ENCODE data around the gene TXLNB.
"Not testable (repeated sequence)": the region's sequence is repeated elsewhere in the genome, so short reads cannot be mapped to it uniquely, and the experiment has no call there.

TXLNB gene

DNA sequence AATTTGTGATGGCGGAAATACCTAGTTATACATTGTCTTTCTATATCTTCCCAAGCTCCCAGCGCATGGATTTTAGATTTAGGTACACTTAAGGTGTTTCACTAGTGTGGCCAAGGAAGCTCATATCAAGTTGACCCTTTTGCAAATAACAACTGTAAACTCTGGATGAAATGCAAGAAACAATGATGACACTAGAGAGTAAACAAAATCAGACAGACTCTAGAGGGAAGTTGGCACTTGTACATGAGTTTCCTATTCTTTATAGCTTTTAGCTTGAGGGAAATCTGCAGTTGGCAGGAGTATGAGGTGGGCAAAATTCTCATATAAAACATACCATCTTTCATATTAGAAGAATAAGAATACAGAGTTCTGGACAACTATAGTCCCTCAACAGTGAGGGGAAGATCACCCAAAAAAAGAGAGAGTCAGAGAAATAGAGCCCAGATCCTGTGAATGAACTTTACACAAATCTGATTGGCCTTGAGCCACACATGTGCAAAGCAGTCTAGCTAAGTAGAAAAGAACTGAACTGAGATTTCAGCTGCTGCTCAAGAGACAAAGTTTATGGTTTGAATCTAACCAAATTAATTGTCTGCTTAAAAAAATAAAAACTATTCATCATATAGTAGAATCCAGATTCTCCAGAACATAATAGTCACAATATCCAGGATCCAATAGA is 26.1 kb downstream of the TXLNB start:
- no peak for DNase-seq

DNA sequence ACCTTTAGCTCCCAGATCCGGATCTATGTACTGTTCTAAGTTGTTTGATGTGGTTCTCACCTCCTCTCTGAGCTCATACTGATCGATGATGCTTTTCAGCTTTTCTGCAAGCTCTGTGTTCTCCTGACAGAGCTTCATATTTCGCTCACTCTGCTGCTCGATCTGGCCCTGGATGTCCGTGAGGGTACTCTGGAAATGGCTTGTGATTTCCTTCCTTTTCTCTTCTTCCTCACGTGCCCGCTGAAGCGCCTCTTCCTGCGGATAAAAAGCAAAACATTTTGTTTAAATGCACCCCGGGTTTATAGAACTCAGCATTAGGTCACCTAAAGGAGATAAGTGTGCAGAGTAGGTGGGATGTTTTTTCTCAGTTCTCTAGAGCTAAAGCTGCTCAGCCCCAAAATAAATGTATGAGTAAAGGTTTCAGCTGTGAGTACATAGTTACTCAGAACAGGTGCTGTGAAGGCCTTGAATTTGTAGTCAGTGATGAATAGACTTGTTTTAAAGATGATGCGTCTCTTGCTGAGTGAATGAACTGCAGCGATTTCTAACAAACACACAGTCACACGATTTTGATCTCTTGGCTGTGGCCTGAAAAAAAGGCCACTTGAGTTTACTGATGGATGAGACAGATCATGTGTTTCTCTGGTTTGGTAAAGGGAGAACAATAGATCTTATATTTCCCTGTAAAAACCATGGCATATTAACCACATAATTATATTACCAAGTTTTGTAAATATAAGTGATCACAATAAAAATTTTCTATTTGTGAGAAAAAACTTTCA is 29.1 kb downstream of the TXLNB start:
- peak; percentile 47 for DNase-seq

DNA sequence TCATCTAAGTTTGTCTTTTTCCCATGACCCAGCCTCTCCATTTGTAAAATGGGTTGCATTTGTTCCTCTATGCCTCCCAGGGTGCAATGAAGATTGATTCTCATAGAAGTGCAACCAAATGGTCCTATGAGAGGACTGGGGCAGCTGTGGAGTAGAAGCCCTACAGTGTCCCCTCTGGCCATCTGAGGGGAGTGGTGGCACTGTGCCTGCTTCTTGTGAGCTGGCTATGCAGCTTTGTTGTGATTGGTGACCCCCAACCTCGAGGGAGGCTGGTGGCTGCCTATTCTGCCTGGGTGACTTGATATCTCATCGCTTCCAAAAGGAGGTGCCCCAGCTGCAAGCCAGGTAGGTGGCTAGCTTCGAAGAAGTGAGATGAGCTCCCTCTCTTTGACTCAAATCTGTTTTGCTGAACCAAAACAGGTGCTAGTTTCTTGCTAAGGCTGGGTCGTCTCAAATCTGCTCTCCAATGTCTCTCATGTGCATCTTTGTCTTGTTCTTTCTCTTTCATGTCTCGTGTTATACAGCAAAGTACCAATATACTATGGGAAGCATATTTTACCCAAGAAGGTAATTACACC is 33.9 kb downstream of the TXLNB start:
- no peak for DNase-seq

DNA sequence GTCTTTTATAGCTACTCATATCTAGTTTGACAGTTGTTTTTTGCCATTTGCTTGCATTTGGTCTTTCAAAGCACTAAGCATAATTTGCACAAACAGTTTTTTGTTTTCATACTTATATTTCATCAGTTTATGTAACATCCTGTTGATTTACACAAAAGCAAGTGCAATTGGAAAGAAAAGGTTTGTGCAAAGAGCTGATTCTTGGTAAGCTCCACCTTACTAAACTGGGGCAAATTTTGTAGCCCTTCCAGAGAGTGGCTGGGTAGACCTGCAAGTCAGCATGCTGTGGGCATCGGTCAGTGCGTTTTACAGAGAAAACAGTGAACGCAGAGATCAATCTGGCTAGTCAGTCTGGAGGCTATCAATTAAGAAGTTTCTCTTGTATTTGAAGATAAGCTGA is 34.5 kb downstream of the TXLNB start:
- DNase-seq: no peak

DNA sequence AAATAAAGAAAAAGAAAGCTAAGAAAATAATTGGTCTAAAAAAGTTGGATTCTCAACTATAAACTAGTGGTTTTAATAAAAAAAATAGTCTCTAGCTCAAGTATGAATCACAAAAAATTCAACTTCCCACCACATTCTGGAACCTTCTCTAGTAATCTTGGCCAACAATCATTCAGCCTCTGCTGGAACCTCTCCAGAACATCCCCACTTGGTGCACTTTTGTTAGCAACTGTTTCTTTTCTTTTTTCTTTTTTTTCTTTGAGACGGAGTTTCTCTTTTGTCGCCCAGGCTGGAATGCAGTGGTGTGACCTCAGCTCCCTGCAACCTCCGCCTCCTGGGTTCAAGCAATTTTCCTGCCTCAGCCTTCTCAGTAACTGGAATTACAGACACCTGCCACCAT is 35.7 kb downstream of the TXLNB start:
- DNase-seq: no peak

DNA sequence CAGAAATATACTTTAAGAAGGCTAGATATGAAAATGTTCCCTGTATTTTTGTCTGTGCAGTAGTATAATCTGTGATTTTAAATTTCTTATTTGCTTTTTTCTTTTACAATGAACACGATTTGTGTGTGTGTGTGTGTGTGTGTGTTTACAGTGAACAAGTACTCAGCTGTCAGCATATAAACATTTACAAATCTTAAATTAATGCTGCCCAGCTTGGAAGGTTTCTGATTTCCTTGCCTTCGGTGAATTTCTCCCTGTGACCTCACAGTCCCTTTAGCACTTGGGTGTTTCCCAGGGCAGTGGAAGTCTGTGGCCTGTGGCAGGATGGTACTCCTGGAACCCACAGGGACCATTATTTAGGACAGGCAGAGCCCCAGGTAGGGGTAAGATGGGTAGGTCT is 37.6 kb downstream of the TXLNB start:
- no peak for DNase-seq

DNA sequence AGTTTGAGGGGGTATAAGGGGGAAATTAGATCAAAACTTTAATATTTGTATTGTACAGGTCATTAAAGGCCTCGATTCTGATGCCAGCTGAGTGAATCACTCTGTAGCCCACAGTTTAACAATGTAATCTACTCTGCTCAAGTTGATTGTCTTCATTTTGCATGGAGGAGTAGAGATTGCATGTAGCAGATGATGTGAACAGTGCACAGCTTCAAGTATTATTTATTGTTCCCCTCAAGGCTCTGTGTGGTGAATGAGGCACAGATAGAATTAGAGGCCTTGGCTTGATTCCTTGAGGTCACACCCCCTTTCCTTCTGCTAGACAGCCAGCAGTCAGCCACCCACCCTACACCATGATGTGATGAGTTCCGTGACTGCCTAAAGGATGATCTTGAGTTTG is 38.1 kb downstream of the TXLNB start:
- no peak for DNase-seq

DNA sequence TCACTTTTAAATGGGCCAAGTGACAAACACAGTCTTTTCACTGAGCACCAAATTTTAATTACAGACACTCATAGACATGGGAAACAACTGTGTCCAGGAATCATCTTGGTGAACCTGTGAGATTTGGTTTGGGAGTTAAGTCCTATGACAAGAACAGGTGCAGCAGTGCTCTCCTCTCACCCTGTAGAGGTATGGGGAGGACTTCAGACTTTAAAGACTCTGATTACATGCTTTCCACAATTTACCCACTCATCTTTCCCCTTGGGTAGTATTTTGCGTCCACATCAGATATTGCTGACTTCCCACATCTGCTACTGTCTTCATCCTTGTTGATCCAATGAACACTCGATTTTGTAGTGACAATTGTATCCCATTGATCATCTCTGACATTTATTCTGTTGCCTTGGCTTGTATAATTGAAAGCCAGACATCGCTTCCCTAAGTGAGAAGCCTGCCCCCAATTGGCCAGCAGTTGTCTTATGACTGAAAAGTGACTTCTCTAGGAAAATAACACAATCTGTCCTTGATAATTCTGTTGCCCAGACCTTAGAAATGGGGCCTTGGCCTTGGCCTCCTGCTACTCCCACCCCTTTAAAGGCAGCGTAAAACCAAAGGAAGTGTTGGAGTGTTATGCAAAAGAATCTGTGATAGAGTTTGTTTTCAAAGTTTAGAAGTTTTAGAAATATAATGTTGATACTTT is 40.0 kb downstream of the TXLNB start:
- DNase-seq: no peak

DNA sequence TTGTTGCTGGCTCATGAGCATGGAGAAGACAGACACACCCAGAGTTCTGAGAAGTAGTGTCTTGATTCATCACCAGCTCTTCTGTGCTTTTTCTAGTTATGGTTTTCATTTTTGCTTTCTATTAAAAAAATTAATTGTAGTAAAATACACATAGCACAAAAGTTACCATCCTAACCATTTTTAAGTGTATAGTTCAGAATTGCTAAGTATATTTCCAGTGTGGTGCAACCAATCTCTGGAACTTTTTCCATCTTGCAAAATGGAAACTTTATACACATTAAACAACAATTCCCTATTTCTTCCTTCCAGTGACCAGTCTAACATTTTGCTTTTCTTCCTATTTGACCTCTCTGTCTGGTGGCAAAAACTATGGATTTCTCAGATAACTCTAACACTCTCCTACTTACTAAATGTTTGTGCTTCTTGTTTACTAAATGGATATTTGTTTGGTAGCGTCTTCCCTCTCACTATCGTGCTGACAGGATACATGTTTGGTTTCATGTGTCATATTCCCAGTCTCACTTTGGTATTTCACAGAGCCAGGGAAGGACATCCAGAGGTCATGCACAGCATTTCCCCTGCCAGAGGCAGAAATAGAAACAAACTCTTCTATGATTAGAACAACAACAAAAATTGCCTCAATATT is 40.6 kb downstream of the TXLNB start:
- DNase-seq: no peak

DNA sequence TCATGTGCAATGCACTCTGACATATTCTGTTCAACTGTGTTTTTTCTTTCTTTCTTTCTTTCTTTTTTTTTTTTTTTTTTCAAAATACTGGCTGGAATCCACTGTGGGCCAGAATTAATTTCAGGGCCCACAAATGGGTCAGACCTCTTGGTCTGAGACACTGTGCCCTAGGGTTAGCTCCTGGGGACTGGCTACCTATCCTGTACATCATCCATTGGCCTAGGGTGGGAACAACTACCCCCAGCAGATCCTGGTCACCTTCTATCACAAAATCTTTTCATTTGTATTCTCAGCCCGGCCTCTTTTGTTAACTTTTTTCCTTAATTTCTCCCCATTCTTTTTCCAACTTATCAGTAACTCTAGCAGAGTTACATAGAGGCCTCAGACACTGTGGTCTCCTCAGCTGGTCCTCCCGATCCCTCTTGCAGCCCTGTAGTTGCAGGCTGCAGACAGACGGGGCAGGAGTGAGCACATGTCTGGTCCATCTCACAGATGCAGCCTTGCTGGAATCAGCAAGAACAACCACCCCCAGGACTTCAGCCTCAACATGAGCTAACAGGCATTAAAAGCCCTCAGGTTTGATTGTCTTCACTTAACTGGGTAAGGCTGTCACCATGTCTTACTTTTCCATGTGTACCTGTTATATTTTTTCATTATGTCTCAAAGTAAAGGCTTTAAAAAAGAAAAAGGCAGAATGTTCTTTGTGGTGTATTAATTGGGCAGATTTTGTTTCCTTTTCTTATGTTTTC is 41.3 kb downstream of the TXLNB start:
- DNase-seq: peak; percentile 70

DNA sequence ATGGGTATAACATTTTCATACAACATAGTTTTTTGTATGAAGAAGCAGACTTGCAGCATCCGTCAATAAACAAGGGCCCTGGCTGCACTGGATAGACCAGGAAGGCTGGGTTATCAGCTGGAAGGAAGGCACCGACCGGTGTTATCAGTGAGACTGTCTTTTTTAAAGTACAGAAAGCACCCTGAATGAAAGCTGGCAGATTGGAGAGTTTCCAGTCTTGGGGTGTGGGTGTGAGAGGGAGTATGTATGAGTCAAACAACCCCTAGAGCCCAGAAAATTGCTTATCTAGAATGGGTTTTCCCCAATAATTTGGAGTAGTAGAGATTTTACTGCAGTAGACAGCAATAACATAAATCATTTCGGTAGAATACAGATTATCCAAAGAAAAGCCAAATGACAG is 42.4 kb downstream of the TXLNB start:
- peak; percentile 36 for DNase-seq

DNA sequence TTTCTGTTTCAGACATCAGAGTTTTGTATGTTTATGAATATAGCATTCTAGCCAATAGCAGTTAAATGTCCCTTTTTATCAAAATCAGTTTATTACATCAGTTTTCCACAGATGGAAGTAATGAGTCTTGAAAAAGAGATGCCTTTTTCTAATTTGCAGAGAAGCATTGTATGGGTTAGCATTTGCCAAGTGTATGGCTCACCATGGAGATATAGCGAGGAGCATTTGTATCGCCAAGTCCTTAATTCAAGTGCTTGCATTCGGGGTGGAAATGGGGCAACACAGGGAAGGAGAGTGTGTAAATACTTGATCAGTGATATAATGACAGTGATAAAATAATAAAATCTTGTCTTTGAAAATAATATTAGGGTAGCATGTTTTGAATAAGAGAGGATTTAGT is 42.9 kb downstream of the TXLNB start:
- no peak for DNase-seq

DNA sequence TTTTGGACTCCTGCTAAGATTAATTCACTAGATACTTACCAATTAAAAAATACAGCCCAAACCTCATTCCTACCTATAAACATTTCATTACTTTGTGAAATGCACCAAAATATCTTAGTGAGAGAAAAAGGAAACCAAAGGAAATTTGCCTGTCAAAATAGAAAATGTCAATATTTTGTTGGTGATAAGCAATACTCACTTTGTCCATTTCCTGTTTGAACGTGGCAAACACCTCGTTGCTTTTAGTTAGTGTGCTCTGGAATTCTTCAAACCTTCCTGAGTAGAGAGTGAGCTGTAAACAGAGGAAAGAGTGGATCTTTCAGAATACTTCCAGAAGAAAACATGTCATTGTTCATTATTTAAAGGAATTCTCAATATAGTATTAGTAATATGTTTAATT is 44.2 kb downstream of the TXLNB start:
- DNase-seq: no peak

DNA sequence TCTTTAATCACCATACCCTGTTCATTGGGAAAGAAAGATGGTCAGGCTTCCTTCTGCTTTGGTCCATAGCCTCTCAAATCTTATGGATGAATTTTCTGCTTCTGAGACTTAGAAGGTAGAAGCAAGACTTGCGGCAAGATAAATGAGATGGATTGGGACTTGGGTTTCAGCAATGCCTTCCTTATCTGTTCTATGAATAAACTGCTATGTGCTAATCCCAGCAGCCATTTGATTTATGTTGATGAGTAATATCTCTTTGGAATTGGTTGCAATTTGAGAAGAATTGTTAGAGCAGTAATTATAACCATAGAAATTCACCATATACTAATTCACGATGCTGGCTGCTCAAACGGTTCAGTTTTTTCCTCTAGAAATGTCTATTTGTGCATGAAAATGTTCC is 48.3 kb downstream of the TXLNB start:
- DNase-seq: no peak

DNA sequence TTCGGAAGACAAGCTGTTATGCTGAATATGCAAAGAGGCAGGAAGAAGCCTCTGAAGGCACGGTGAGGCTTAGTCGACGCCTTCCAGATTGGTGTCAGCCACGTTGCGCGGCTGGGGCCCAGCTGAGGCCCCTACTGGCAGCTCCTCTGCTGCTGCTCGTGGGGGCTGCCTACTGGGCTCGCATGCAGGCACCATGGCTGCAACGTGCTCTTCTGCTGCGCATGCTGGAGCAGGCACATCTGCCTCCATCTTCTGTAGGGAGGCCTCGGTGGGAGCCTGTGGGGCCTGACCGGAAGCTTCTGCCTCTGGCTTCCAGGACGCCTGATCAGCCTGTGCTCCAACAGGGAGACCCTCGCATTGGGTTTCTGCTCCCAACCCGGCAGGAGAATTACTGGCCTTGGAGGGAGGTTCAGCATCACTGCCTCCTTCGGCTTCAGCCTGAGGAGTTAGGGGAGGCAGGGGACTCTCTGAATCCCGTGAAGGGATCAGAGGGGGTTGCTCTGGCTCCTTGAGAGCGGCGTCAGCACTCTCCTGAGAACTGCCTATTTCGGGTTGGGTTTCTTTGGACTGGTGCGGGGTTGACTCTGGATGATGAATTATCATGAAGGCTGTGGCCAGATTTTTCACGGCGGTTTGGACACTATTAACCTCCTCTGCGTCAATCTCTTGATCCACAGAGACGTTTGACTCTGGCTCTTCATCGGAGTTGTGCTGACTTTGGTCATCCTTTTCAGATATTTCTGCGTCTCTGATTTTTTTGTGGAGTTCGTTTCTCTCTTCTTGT is 49.1 kb downstream of the TXLNB start:
- DNase-seq: no peak

DNA sequence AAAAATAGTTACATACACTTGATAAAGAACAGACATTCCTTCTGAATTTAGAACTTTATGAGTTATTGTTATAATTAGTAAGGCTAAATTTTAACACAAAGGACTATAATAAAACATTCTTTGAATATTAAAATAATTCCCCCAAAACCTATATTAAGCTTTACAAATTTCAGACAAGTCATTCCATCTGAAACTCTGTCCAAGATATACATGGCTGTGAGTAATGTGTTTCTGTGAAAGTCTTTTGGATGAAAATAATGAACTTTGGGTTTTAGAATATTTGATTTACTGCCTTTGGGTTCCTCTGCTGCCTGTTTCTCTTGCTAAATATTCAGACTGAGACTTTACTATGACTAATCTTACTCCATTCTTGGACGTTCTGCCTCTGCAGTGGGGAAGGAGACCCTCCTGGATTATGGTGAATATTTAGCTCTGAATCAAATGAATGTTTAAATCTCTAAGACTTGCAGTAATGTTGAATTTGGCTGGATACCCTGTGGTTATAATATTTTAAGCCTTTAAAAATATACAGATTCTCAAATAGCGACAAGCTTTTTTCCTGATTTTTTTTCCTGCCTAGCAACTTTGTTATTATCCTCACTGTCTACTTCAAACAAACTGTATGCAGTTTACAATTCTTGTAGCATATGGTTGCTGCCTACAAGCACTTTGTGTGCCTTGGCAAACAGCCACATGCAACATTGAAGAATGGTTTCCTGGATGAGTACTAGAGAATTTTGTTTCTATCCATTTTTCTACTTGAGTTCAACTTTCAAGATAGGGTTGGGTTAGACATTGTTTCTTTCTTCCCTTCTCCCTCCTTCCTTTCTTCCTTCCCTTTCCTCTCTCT is 51.4 kb downstream of the TXLNB start:
- no peak for DNase-seq

DNA sequence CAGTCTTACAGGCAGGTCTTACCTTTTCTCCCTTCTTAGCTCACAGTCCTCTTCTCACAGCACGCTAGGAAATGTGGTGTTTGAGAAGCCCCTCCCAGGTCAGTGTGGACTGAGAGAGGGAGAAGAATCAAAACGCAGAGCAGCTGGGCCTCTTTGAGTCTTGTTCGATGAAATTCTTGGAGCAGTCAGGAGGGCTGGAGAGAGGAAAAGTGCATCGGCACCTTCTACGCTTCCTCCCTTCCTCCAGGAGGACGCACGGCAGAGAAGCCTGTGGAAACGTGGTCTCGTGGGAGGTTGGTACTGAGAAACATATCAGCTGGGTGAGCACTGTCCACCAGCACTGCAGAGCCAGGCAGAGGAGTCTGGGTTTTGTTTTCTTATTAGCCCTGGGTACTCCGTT is 52.7 kb downstream of the TXLNB start:
- DNase-seq: no peak

DNA sequence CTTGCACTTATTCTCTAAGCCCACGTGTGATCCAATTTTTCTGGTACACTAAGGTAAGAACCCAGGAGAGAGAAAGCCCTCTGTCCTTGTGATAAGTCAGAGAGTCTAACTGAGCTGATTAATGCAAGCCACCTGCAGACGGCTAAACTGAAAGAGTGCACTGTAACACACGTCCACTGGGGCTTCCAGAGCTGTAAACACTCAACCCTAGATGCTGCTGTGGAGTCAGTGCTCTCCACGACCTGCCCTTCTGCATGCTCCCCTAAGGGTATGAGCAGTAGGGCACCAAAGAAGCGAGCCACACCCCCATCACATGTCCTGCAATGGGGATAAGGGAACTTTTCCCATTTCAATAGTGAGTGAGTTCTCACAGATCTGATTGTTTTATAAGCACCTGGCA is 55.7 kb downstream of the TXLNB start:
- no peak for DNase-seq

DNA sequence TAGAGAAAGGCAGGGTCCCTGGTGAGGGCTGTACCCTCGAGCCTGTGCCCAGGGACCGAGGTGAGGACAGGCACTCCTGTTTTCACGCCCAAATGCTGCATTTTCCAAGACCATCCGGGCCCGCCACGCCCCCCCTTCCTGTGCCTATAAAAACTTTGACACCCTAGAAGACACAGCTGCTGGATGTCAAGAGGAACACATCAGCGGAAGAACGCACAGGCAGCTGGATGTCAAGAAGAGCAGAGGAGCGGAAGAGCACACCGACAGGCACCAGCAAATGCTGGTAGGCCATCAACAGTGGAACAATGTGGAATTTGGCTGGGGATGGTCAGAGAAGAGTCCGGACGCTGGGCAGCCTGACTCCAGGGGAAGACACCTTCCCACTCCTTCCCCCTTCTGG is 56.1 kb downstream of the TXLNB start:
- no peak for DNase-seq

DNA sequence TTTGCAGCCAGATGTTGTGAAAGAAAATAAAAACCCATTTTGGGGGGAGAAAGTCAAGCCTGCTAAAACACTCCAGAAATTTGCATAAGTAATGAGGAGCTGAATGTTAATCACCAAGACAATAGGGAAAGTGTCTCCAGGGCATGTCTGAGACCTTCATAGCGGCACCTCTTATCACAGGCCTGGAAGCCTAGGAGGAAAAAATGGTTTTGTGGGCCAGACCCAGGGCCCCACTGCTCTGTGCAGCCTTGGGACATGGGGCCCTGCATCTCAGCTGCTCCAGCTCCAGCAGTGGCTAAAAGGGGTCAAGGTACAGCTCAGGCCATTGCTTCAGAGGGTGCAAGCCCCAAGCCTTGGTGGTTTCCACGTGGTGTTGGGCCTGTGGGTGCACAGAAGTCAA is 57.6 kb downstream of the TXLNB start:
- DNase-seq: not testable (repeated sequence)

DNA sequence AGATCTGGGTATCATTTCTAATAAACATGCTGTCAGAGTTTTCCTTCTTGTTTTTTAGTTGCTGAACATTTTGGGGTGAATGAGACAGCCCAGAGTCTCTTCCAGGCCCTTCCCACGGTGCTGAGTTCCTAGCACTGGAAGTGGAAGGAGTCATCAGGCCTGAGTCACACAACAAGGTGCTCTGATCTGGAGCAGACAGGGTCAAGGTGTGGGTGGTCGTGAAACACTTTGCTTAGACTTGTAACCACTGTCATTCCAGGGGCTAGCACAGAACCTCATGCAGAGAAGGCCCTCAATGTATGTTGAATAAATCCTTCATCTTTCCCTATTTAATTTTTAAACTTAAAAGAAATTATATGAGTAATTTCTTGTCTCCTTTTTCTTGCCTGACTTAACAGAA is 60.6 kb downstream of the TXLNB start:
- no peak for DNase-seq
